ENCODE results near the gene TRIM31. TPM values are rescaled to one million over a fixed set of nuclear protein-coding genes. Genes with fewer than 3 reads are reported as not detected.
A peak's percentile ranks its signal among the peaks of the same experiment; 100 is the strongest.

TRIM31 gene
- total and polyA plus RNA-seq, 4 donors: not detected

GRCh38 chr6:30135147-30135546 is 22.3 kb upstream of the TRIM31 start:
- H3K9me3 ChIP-seq (ENCODE audit: control insufficient read depth, insufficient read depth, low read length): no peaks in the 10 kb centered on the region
- no peak overlapping the region for H3K4me3 ChIP-seq (ENCODE audit: low read depth, low read length)
- DNase-seq (ENCODE audit: low read depth in 4 of 6, low spot score in 6 of 6): no peak
- H3K27me3 ChIP-seq (ENCODE audit: control insufficient read depth, insufficient read depth, low read length): peaks cover 27% of the 10 kb centered on the region
- no peaks in the 10 kb centered on the region for H3K36me3 ChIP-seq (ENCODE audit: control insufficient read depth, insufficient read depth, low read length)
- no peak overlapping the region for H3K27ac ChIP-seq (ENCODE audit: low read depth, low read length)
- no peaks in the 10 kb centered on the region for H3K4me1 ChIP-seq (ENCODE audit: control insufficient read depth, insufficient read depth, low read length)
- no CpG with 5 or more reads among the region's 2 CpGs for WGBS (ENCODE audit: insufficient coverage)

- H3K4me1 ChIP-seq (ENCODE audit: control insufficient read depth, insufficient read depth, low read length): peaks cover 11% of the 10 kb centered on the region
- peaks cover 57% of the 10 kb centered on the region for H3K27me3 ChIP-seq (ENCODE audit: control insufficient read depth, insufficient read depth, low read length)
- WGBS (ENCODE audit: insufficient coverage): no CpG with 5 or more reads among the region's 2 CpGs
Measured at GRCh38 chr6:30131947-30132497, 19.1 kb upstream of the TRIM31 start.

GRCh38 chr6:30130887-30131862 is 18.3 kb upstream of the TRIM31 start:
- peaks cover 12% of the 10 kb centered on the region for H3K4me1 ChIP-seq (ENCODE audit: control insufficient read depth, insufficient read depth, low read length)
- no peak overlapping the region for H3K27ac ChIP-seq (ENCODE audit: low read depth, low read length)
- H3K27me3 ChIP-seq (ENCODE audit: control insufficient read depth, insufficient read depth, low read length): peaks cover 56% of the 10 kb centered on the region
- peak; percentile 55 to 94 (median 65) for DNase-seq (ENCODE audit: low read depth in 4 of 6, low spot score in 6 of 6)
- no peaks in the 10 kb centered on the region for H3K36me3 ChIP-seq (ENCODE audit: control insufficient read depth, insufficient read depth, low read length)
- H3K9me3 ChIP-seq (ENCODE audit: control insufficient read depth, insufficient read depth, low read length): no peaks in the 10 kb centered on the region
- 34% methylated on average over 16 of the region's 16 CpGs for WGBS (ENCODE audit: insufficient coverage)
- no peak overlapping the region for H3K4me3 ChIP-seq (ENCODE audit: low read depth, low read length)

More at GRCh38 chr6:30131947-30132497, 19.1 kb upstream of the TRIM31 start:
- Histone ChIP-seq H3K27ac (ENCODE audit: low read depth, low read length) (no peak overlapping the region), H3K9me3 (ENCODE audit: control insufficient read depth, insufficient read depth, low read length) (no peaks in the 10 kb centered on the region), H3K4me3 (ENCODE audit: low read depth, low read length) (no peak overlapping the region), H3K36me3 (ENCODE audit: control insufficient read depth, insufficient read depth, low read length) (no peaks in the 10 kb centered on the region)
- no peak for DNase-seq (ENCODE audit: low read depth in 4 of 6, low spot score in 6 of 6)

- Histone ChIP-seq H3K27ac (ENCODE audit: low read depth, low read length) (no peak overlapping the region), H3K4me3 (ENCODE audit: low read depth, low read length) (no peak overlapping the region), H3K4me1 (ENCODE audit: control insufficient read depth, insufficient read depth, low read length) (peaks cover 12% of the 10 kb centered on the region), H3K27me3 (ENCODE audit: control insufficient read depth, insufficient read depth, low read length) (peaks cover 62% of the 10 kb centered on the region), H3K36me3 (ENCODE audit: control insufficient read depth, insufficient read depth, low read length) (no peaks in the 10 kb centered on the region), H3K9me3 (ENCODE audit: control insufficient read depth, insufficient read depth, low read length) (no peaks in the 10 kb centered on the region)
- no CpG with 5 or more reads among the region's 4 CpGs for WGBS (ENCODE audit: insufficient coverage)
- no peak for DNase-seq (ENCODE audit: low read depth in 4 of 6, low spot score in 6 of 6)
Measured at GRCh38 chr6:30130179-30130679, 17.3 kb upstream of the TRIM31 start.

GRCh38 chr6:30129265-30130178 is 16.6 kb upstream of the TRIM31 start:
- Histone ChIP-seq H3K9me3 (ENCODE audit: control insufficient read depth, insufficient read depth, low read length) (no peaks in the 10 kb centered on the region), H3K27ac (ENCODE audit: low read depth, low read length) (no peak overlapping the region), H3K27me3 (ENCODE audit: control insufficient read depth, insufficient read depth, low read length) (peaks cover 61% of the 10 kb centered on the region), H3K4me3 (ENCODE audit: low read depth, low read length) (no peak overlapping the region), H3K36me3 (ENCODE audit: control insufficient read depth, insufficient read depth, low read length) (no peaks in the 10 kb centered on the region), H3K4me1 (ENCODE audit: control insufficient read depth, insufficient read depth, low read length) (peaks cover 12% of the 10 kb centered on the region)
- no peak for DNase-seq (ENCODE audit: low read depth in 4 of 6, low spot score in 6 of 6)
- 96% methylated on average over 2 of the region's 10 CpGs for WGBS (ENCODE audit: insufficient coverage)

- Histone ChIP-seq H3K4me1 (ENCODE audit: control insufficient read depth, insufficient read depth, low read length) (peaks cover 12% of the 10 kb centered on the region), H3K27me3 (ENCODE audit: control insufficient read depth, insufficient read depth, low read length) (peaks cover 65% of the 10 kb centered on the region), H3K4me3 (ENCODE audit: low read depth, low read length) (no peak overlapping the region), H3K36me3 (ENCODE audit: control insufficient read depth, insufficient read depth, low read length) (no peaks in the 10 kb centered on the region), H3K27ac (ENCODE audit: low read depth, low read length) (no peak overlapping the region), H3K9me3 (ENCODE audit: control insufficient read depth, insufficient read depth, low read length) (no peaks in the 10 kb centered on the region)
- DNase-seq (ENCODE audit: low read depth in 4 of 6, low spot score in 6 of 6): peak in 2 of 6 donors; percentile 14 to 17
- WGBS (ENCODE audit: insufficient coverage): 2% methylated on average over 50 of the region's 50 CpGs
Measured at GRCh38 chr6:30127238-30128093, 14.6 kb upstream of the TRIM31 start.

- no CpG with 5 or more reads among the region's 2 CpGs for WGBS (ENCODE audit: insufficient coverage)
Measured at GRCh38 chr6:30122515-30122914, 9.6 kb upstream of the TRIM31 start.

GRCh38 chr6:30121446-30122366 is 8.8 kb upstream of the TRIM31 start:
- Histone ChIP-seq H3K27ac (ENCODE audit: low read depth, low read length) (no peak overlapping the region), H3K4me3 (ENCODE audit: low read depth, low read length) (no peak overlapping the region), H3K27me3 (ENCODE audit: control insufficient read depth, insufficient read depth, low read length) (peaks cover 16% of the 10 kb centered on the region), H3K36me3 (ENCODE audit: control insufficient read depth, insufficient read depth, low read length) (no peaks in the 10 kb centered on the region), H3K9me3 (ENCODE audit: control insufficient read depth, insufficient read depth, low read length) (no peaks in the 10 kb centered on the region), H3K4me1 (ENCODE audit: control insufficient read depth, insufficient read depth, low read length) (no peaks in the 10 kb centered on the region)
- 86% methylated on average over 8 of the region's 10 CpGs for WGBS (ENCODE audit: insufficient coverage)
- no peak for DNase-seq (ENCODE audit: low read depth in 4 of 6, low spot score in 6 of 6)

More at GRCh38 chr6:30122515-30122914, 9.6 kb upstream of the TRIM31 start:
- Histone ChIP-seq H3K9me3 (ENCODE audit: control insufficient read depth, insufficient read depth, low read length) (no peaks in the 10 kb centered on the region), H3K27me3 (ENCODE audit: control insufficient read depth, insufficient read depth, low read length) (peaks cover 24% of the 10 kb centered on the region), H3K4me1 (ENCODE audit: control insufficient read depth, insufficient read depth, low read length) (peaks cover 5% of the 10 kb centered on the region), H3K27ac (ENCODE audit: low read depth, low read length) (no peak overlapping the region), H3K4me3 (ENCODE audit: low read depth, low read length) (no peak overlapping the region), H3K36me3 (ENCODE audit: control insufficient read depth, insufficient read depth, low read length) (no peaks in the 10 kb centered on the region)
- DNase-seq (ENCODE audit: low read depth in 4 of 6, low spot score in 6 of 6): no peak

All from spinal cord (tissue), 10 donors.